ENCODE data around the gene LAD1. TPM values are rescaled to one million over a fixed set of nuclear protein-coding genes. Genes with fewer than 3 reads are reported as not detected.

LAD1 gene
- total RNA-seq, 1 experiment from 2014 or later, result 0.06 TPM

- no peak for DNase-seq (ENCODE audit: low read depth)
These were observed 20.1 kb upstream of the LAD1 start for GRCh38 chr1:201419256-201419655.

- DNase-seq (ENCODE audit: low read depth), result no peak
These were observed 19.3 kb upstream of the LAD1 start for GRCh38 chr1:201418461-201418860.

- DNase-seq (ENCODE audit: low read depth), result no peak
These were observed 15.1 kb upstream of the LAD1 start for GRCh38 chr1:201414051-201414738.

- no peak for DNase-seq (ENCODE audit: low read depth)
These were observed 12.2 kb upstream of the LAD1 start for GRCh38 chr1:201411292-201411691.

- DNase-seq (ENCODE audit: low read depth), result no peak
These were observed 10.3 kb upstream of the LAD1 start for GRCh38 chr1:201409440-201409839.

GRCh38 chr1:201408834-201409200 is 9.7 kb upstream of the LAD1 start:
- DNase-seq (ENCODE audit: low read depth), result no peak

- DNase-seq (ENCODE audit: low read depth), result peak; percentile 80
These were observed 9.2 kb upstream of the LAD1 start for GRCh38 chr1:201408176-201408833.

GRCh38 chr1:201406831-201407406 is 7.8 kb upstream of the LAD1 start:
- no peak for DNase-seq (ENCODE audit: low read depth)

- DNase-seq (ENCODE audit: low read depth), result peak; percentile 71
These were observed 6.3 kb upstream of the LAD1 start for GRCh38 chr1:201405484-201405831.

- no peak for DNase-seq (ENCODE audit: low read depth)
These were observed 5.8 kb upstream of the LAD1 start for GRCh38 chr1:201404722-201405483.

- no peak for DNase-seq (ENCODE audit: low read depth)
These were observed 4.9 kb upstream of the LAD1 start for GRCh38 chr1:201404055-201404454.

GRCh38 chr1:201403359-201403758 is 4.2 kb upstream of the LAD1 start:
- DNase-seq (ENCODE audit: low read depth), result no peak

- no peak for DNase-seq (ENCODE audit: low read depth)
These were observed 2.6 kb upstream of the LAD1 start for GRCh38 chr1:201401700-201402099.

GRCh38 chr1:201400852-201401230 is 1.7 kb upstream of the LAD1 start:
- DNase-seq (ENCODE audit: low read depth), result no peak

- DNase-seq (ENCODE audit: low read depth), result no peak
These were observed 1.2 kb upstream of the LAD1 start for GRCh38 chr1:201400212-201400851.

GRCh38 chr1:201399352-201400126 is 415 bp upstream of the LAD1 start:
- no peak for DNase-seq (ENCODE audit: low read depth)

GRCh38 chr1:201397675-201398074 is 1.4 kb downstream of the LAD1 start:
- no peak for DNase-seq (ENCODE audit: low read depth)

GRCh38 chr1:201396861-201397464 is 2.2 kb downstream of the LAD1 start:
- DNase-seq (ENCODE audit: low read depth), result peak; percentile 67

- no peak for DNase-seq (ENCODE audit: low read depth)
These were observed 3.2 kb downstream of the LAD1 start for GRCh38 chr1:201395936-201396335.

- DNase-seq (ENCODE audit: low read depth), result no peak
These were observed 4.5 kb downstream of the LAD1 start for GRCh38 chr1:201394591-201394990.

- DNase-seq (ENCODE audit: low read depth), result no peak
These were observed 6.0 kb downstream of the LAD1 start for GRCh38 chr1:201393076-201393475.

Data from Daoy (cell line).